Kidney epithelial cell (primary cell): Measurements from ENCODE around the gene PEX26. TPM values are rescaled to one million over a fixed set of nuclear protein-coding genes. Genes with fewer than 3 reads are reported as not detected.
"Not testable (repeated sequence)": the region's sequence is repeated elsewhere in the genome, so short reads cannot be mapped to it uniquely, and the experiment has no call there.

Source experiments
- DNase-seq: peaks from one replicate; pipeline ENCODE4 v3.0.0-alpha.2; 2010; ENCODE audit warnings: low read depth
- H3K27me3 ChIP-seq: 2 replicates; pipeline ENCODE4 v1.6.0; 2011; ENCODE audit warnings: low read length; ENCODE audit not compliant: control insufficient read depth, insufficient read depth
- H3K36me3 ChIP-seq: 2 replicates; pipeline ENCODE4 v1.5.1; 2011; ENCODE audit warnings: low read length; ENCODE audit not compliant: control insufficient read depth, insufficient read depth
- H3K4me3 ChIP-seq: 2 replicates; pipeline ENCODE4 v1.5.1; 2011; ENCODE audit warnings: low read depth, mild to moderate bottlenecking, control low read depth, low read length
- CTCF ChIP-seq: IDR thresholded peaks from 2 replicates; pipeline ENCODE4 v1.5.1; 2011; ENCODE audit warnings: mild to moderate bottlenecking, moderate library complexity, low read length, control low read depth, inconsistent platforms; ENCODE audit not compliant: insufficient read depth, poor library complexity, severe bottlenecking
- total RNA-seq: library from RNA; depleted of rRNA; stranded (reverse); fragments of >200 nt; gene quantifications from 2 replicates; pipeline ENCODE4 v1.2.3, GENCODE V29; 2015

The PEX26 gene
- total RNA-seq, 1 donor from 2014 or later: 32.4 TPM

GRCh38 chr22:18059473-18059872 lies 18.3 kb upstream of the PEX26 start:
- no peak for TF ChIP-seq CTCF
- no peak overlapping the region for H3K4me3 ChIP-seq
- H3K36me3 ChIP-seq: no peaks in the 10 kb centered on the region
- DNase-seq: no peak
- H3K27me3 ChIP-seq: no peaks in the 10 kb centered on the region

- H3K36me3 ChIP-seq: no peaks in the 10 kb centered on the region
- DNase-seq: no peak
- H3K4me3 ChIP-seq: no peak overlapping the region
- no peaks in the 10 kb centered on the region for H3K27me3 ChIP-seq
- no peak for TF ChIP-seq CTCF
These were observed 17.8 kb upstream of the PEX26 start for GRCh38 chr22:18059991-18060390.

GRCh38 chr22:18060646-18061620 lies 16.9 kb upstream of the PEX26 start:
- DNase-seq: peak; percentile 93
- H3K36me3 ChIP-seq: no peaks in the 10 kb centered on the region
- TF ChIP-seq CTCF: no peak
- H3K27me3 ChIP-seq: no peaks in the 10 kb centered on the region
- no peak overlapping the region for H3K4me3 ChIP-seq

GRCh38 chr22:18062421-18062820 lies 15.4 kb upstream of the PEX26 start:
- no peak for TF ChIP-seq CTCF
- no peak for DNase-seq
- Histone ChIP-seq H3K4me3 (no peak overlapping the region), H3K27me3 (no peaks in the 10 kb centered on the region), H3K36me3 (no peaks in the 10 kb centered on the region)

GRCh38 chr22:18063306-18063705 lies 14.5 kb upstream of the PEX26 start:
- H3K27me3 ChIP-seq: no peaks in the 10 kb centered on the region
- TF ChIP-seq CTCF: no peak
- H3K4me3 ChIP-seq: no peak overlapping the region
- H3K36me3 ChIP-seq: no peaks in the 10 kb centered on the region
- DNase-seq: no peak

GRCh38 chr22:18063715-18064114 lies 14.1 kb upstream of the PEX26 start:
- not testable (repeated sequence) for H3K36me3 ChIP-seq, H3K4me3 ChIP-seq, DNase-seq, H3K27me3 ChIP-seq
